ENCODE data around the gene ZNF500.

DNA sequence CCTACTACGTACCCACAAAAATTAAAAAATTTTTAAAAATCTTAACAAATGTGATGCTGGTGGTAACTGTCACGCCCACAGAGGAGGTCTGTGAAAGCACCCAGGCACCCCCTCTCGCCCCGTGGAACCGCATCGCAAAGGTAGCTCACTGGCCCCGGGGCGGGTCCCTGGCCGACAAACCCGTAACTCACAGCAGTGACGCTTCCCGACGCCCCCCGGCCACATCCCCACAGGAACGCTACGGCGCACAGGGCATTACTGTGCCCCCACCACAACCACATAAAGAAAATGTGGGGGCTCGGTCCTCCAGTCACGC lies 33.3 kb downstream of the ZNF500 start:
- TF ChIP-seq POLR2AphosphoS5 (IDR thresholded peaks at IDR 0.05; ENCODE audit: low read depth, low read length) (no peak), TAF1 (IDR thresholded peaks at IDR 0.05; ENCODE audit: borderline replicate concordance, insufficient read depth, low read length) (no peak), SIN3A (IDR thresholded peaks at IDR 0.05; ENCODE audit: borderline replicate concordance, insufficient read depth, low read length) (no peak), FOXP2 (optimal IDR thresholded peaks at IDR 0.05; ENCODE audit: borderline replicate concordance, extremely low read depth, extremely low read length, insufficient read depth) (no peak)
- TF ChIP-seq, protein P1, sequence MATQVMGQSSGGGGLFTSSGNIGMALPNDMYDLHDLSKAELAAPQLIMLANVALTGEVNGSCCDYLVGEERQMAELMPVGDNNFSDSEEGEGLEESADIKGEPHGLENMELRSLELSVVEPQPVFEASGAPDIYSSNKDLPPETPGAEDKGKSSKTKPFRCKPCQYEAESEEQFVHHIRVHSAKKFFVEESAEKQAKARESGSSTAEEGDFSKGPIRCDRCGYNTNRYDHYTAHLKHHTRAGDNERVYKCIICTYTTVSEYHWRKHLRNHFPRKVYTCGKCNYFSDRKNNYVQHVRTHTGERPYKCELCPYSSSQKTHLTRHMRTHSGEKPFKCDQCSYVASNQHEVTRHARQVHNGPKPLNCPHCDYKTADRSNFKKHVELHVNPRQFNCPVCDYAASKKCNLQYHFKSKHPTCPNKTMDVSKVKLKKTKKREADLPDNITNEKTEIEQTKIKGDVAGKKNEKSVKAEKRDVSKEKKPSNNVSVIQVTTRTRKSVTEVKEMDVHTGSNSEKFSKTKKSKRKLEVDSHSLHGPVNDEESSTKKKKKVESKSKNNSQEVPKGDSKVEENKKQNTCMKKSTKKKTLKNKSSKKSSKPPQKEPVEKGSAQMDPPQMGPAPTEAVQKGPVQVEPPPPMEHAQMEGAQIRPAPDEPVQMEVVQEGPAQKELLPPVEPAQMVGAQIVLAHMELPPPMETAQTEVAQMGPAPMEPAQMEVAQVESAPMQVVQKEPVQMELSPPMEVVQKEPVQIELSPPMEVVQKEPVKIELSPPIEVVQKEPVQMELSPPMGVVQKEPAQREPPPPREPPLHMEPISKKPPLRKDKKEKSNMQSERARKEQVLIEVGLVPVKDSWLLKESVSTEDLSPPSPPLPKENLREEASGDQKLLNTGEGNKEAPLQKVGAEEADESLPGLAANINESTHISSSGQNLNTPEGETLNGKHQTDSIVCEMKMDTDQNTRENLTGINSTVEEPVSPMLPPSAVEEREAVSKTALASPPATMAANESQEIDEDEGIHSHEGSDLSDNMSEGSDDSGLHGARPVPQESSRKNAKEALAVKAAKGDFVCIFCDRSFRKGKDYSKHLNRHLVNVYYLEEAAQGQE (IDR thresholded peaks at IDR 0.05; ENCODE audit: insufficient read depth in 1 of 2, low read depth in 2 of 2, low read length in 2 of 2), result no peak
